WTC11 (cell line): ENCODE data around the gene MT1H. TPM values are rescaled to one million over a fixed set of nuclear protein-coding genes. Genes with fewer than 3 reads are reported as not detected.

Experiments
- ATAC-seq: fragments of 200-7000 bp; cut with Tn5 transposase; 2 replicates; pipeline ENCODE4 v1.10.0; 2021; ENCODE audit warnings: mild to moderate bottlenecking, moderate library complexity
- CTCF ChIA-PET: fragments of 300-600 bp; sonication (Branson Sonifier 250); formaldehyde crosslinking; loops from one replicate; lab custom pipeline; 2021; ENCODE audit warnings: antibody characterized with exemption; lab: Charles Lee
- POLR2A ChIA-PET: fragments of 350-600 bp; sonication (Branson Sonifier 250); formaldehyde crosslinking; loops from one replicate; lab custom pipeline; 2021; ENCODE audit warnings: antibody characterized with exemption; lab: Charles Lee
- DNase-seq: peaks from one replicate; pipeline ENCODE4 v3.0.0; 2021; ENCODE audit warnings: low spot score
- H3K27ac Mint-ChIP-seq: 2 replicates; pipeline ENCODE4 v1.8.0; 2021; ENCODE audit warnings: mixed read lengths
- H3K27me3 Mint-ChIP-seq: 2 replicates; pipeline ENCODE4 v1.8.0; 2021; ENCODE audit warnings: low read depth, mild to moderate bottlenecking, moderate library complexity, mixed read lengths
- H3K36me3 Mint-ChIP-seq: 2 replicates; pipeline ENCODE4 v1.8.0; 2021; ENCODE audit warnings: mixed read lengths
- H3K4me1 Mint-ChIP-seq: 2 replicates; pipeline ENCODE4 v1.8.0; 2022; ENCODE audit warnings: mixed read lengths
- H3K4me3 Mint-ChIP-seq: 2 replicates; pipeline ENCODE4 v1.8.0; 2021; ENCODE audit warnings: mild to moderate bottlenecking, moderate library complexity, mixed read lengths
- H3K9me3 Mint-ChIP-seq: 2 replicates; pipeline ENCODE4 v1.8.0; 2021; ENCODE audit warnings: mixed read lengths
- ATF6 ChIP-seq: sonication (generic); formaldehyde crosslinking; IDR thresholded peaks from 2 replicates; pipeline ENCODE4 v1.8.1; 2023; ENCODE audit warnings: mild to moderate bottlenecking, missing genetic modification reagents
- CBFB ChIP-seq: sonication (generic); formaldehyde crosslinking; IDR thresholded peaks from 2 replicates; pipeline ENCODE4 v1.8.1; 2022; ENCODE audit warnings: mild to moderate bottlenecking, low read depth, missing genetic modification reagents
- CDX4 ChIP-seq: fragments of 250-450 bp; sonication (Bioruptor Pico); IDR thresholded peaks from 2 replicates; pipeline ENCODE4 v1.9.0; 2021; ENCODE audit warnings: moderate library complexity, mild to moderate bottlenecking, inconsistent platforms, borderline replicate concordance
- EMX1 ChIP-seq: fragments of 250-450 bp; sonication (Bioruptor Pico); IDR thresholded peaks from 2 replicates; pipeline ENCODE4 v1.8.0; 2021; ENCODE audit warnings: mild to moderate bottlenecking
- ESRRA ChIP-seq: sonication (generic); formaldehyde crosslinking; IDR thresholded peaks from 2 replicates; pipeline ENCODE4 v1.8.1; 2022; ENCODE audit warnings: mild to moderate bottlenecking, missing genetic modification reagents, borderline replicate concordance
- GRHL2 ChIP-seq: fragments of 250-450 bp; sonication (Bioruptor Pico); IDR thresholded peaks from 2 replicates; pipeline ENCODE4 v1.8.0; 2022; ENCODE audit warnings: mild to moderate bottlenecking, moderate library complexity; ENCODE audit not compliant: insufficient replicate concordance, severe bottlenecking
- MYBL2 ChIP-seq: sonication (generic); formaldehyde crosslinking; IDR thresholded peaks from 2 replicates; pipeline ENCODE4 v1.8.1; 2023; ENCODE audit warnings: mild to moderate bottlenecking, moderate library complexity, missing genetic modification reagents
- NR1H2 ChIP-seq: sonication (generic); formaldehyde crosslinking; IDR thresholded peaks from 2 replicates; pipeline ENCODE4 v1.9.0; 2021; ENCODE audit warnings: mild to moderate bottlenecking, moderate library complexity, missing genetic modification reagents
- PRDM15 ChIP-seq: sonication (generic); formaldehyde crosslinking; IDR thresholded peaks from 2 replicates; pipeline ENCODE4 v1.8.0; 2022; ENCODE audit warnings: missing genetic modification reagents
- USF2 ChIP-seq: sonication (generic); formaldehyde crosslinking; IDR thresholded peaks from 2 replicates; pipeline ENCODE4 v1.8.1; 2023; ENCODE audit warnings: mild to moderate bottlenecking, missing genetic modification reagents, moderate library complexity
- ZBTB21 ChIP-seq: sonication (generic); formaldehyde crosslinking; IDR thresholded peaks from 2 replicates; pipeline ENCODE4 v1.8.1; 2023; ENCODE audit warnings: mild to moderate bottlenecking, missing genetic modification reagents, borderline replicate concordance
- ZMAT4 ChIP-seq: fragments of 250-450 bp; sonication (Bioruptor Pico); IDR thresholded peaks from 2 replicates; pipeline ENCODE4 v1.9.0; 2021; ENCODE audit warnings: mild to moderate bottlenecking
- ZNF281 ChIP-seq: sonication (generic); formaldehyde crosslinking; IDR thresholded peaks from 2 replicates; pipeline ENCODE4 v1.8.0; 2023; ENCODE audit warnings: mild to moderate bottlenecking, missing genetic modification reagents
- ZNF416 ChIP-seq: fragments of 250-450 bp; sonication (Bioruptor Pico); IDR thresholded peaks from 2 replicates; pipeline ENCODE4 v1.9.0; 2021; ENCODE audit warnings: mild to moderate bottlenecking, inconsistent platforms
- ZNF512 ChIP-seq: sonication (generic); formaldehyde crosslinking; IDR thresholded peaks from 2 replicates; pipeline ENCODE4 v1.8.1; 2022; ENCODE audit warnings: missing genetic modification reagents, borderline replicate concordance
- ZNF532 ChIP-seq: fragments of 250-450 bp; sonication (Bioruptor Pico); IDR thresholded peaks from 2 replicates; pipeline ENCODE4 v1.9.0; 2021; ENCODE audit warnings: mild to moderate bottlenecking, borderline replicate concordance
- ZSCAN18 ChIP-seq: fragments of 250-450 bp; sonication (Bioruptor Pico); IDR thresholded peaks from 2 replicates; pipeline ENCODE4 v2.1.2; 2022; ENCODE audit warnings: mild to moderate bottlenecking, moderate library complexity
- total RNA-seq: library from RNA; stranded (reverse); gene quantifications from 3 replicates; pipeline ENCODE4 v1.2.3, GENCODE V29; 2021

MT1H gene
- total RNA-seq, 1 experiment from 2014 or later = 122 TPM

GRCh38 chr16:56691885-56692284, 22.3 kb downstream of the MT1H start (continued):
- TF ChIP-seq ZNF532 (CRISPR knock-in tag) = no peak
- no peak for TF ChIP-seq ZSCAN18
- TF ChIP-seq NR1H2 (CRISPR knock-in tag) = no peak
- TF ChIP-seq ZMAT4 (CRISPR knock-in tag) = no peak
- no peak for TF ChIP-seq ZNF281 (CRISPR knock-in tag)
- TF ChIP-seq ZNF512 (CRISPR knock-in tag) = no peak
- no peak for TF ChIP-seq CBFB (CRISPR knock-in tag)
- TF ChIP-seq, all 79 proteins: peak for 0

- DNase-seq = no peak
- no peak overlapping the region for H3K27ac Mint-ChIP-seq
- peaks cover 11% of the 10 kb centered on the region for H3K4me1 Mint-ChIP-seq
- H3K36me3 Mint-ChIP-seq = peaks cover 5% of the 10 kb centered on the region; the same call in 1 of the 2 replicates
- H3K4me3 Mint-ChIP-seq = no peak overlapping the region
- ChIA-PET POLR2A (no interaction called here), CTCF (interaction anchor here (1.0 kb wide), 1 partner anchor 92 kb away, joined by 3 read pairs; no protein-coding TSS in a partner anchor)
- ATAC-seq = no peak
- H3K9me3 Mint-ChIP-seq = peaks cover 16% of the 10 kb centered on the region
- H3K27me3 Mint-ChIP-seq = peaks cover under 1% of the 10 kb centered on the region; the same call in 1 of the 2 replicates
- TF ChIP-seq USF2 (CRISPR knock-in tag) (no peak), MYBL2 (no peak), ZBTB21 (CRISPR knock-in tag) (no peak), ZNF416 (CRISPR knock-in tag) (no peak), GRHL2 (CRISPR knock-in tag) (no peak), PRDM15 (CRISPR knock-in tag) (no peak), EMX1 (CRISPR knock-in tag) (no peak), ESRRA (CRISPR knock-in tag) (no peak), CBFB (CRISPR knock-in tag) (no peak), ATF6 (no peak), CDX4 (no peak)
Observed at GRCh38 chr16:56695246-56695645, 25.6 kb downstream of the MT1H start.
